A549 (cell line): ENCODE results near the gene FKBP8. TPM values are rescaled to one million over a fixed set of nuclear protein-coding genes. Genes with fewer than 3 reads are reported as not detected.

Experiments
- ATAC-seq, 2 experiments: fragments of 200-7000 bp in 1 of 2; fragments of >200 bp in 1 of 2; cut with Nextera tagmentation in 1 of 2; cut with Tn5 transposase in 1 of 2; 3 replicates each; pipeline versions ENCODE4 v1.8.0 to v1.9.1; 2018 to 2020; ENCODE audit warnings: mild to moderate bottlenecking in 1 of 2, moderate library complexity in 1 of 2
- CTCF ChIA-PET: fragments of 300-600 bp; sonication (Branson Sonifier 250); formaldehyde crosslinking; extraction: SDS; loops from one replicate; lab custom pipeline; 2021; ENCODE audit warnings: antibody characterized with exemption, inconsistent platforms; lab: Yijun Ruan, JAX
- POLR2A ChIA-PET: fragments of 350-600 bp; formaldehyde crosslinking; extraction: SDS; loops from one replicate; lab custom pipeline; 2021; ENCODE audit warnings: antibody characterized with exemption, inconsistent platforms; lab: Yijun Ruan, JAX
- DNase-seq, 2 experiments: peaks; one replicate each; pipeline versions ENCODE4 v3.0.0 to v3.0.0-alpha.2; 2011 to 2016; ENCODE audit warnings: low read depth in 1 of 2, low spot score in 1 of 2
- FAIRE-seq: peaks from 2 replicates; lab custom pipeline; 2011; peaks lifted over from hg19 to GRCh38; lab: Jason Lieb, UNC
- H3K27ac ChIP-seq, 2 experiments: fragments of >200 bp; sonication (Bioruptor Twin); formaldehyde crosslinking; 3 replicates each; pipeline ENCODE4 v1.5.1; 2016 to 2017
- H3K4me1 ChIP-seq: fragments of >200 bp; sonication (Bioruptor Twin); formaldehyde crosslinking; 3 replicates; pipeline ENCODE4 v1.6.1; 2016
- H3K4me2 ChIP-seq: fragments of >200 bp; sonication (Bioruptor Twin); formaldehyde crosslinking; 3 replicates; pipeline ENCODE4 v1.6.1; 2016
- H3K4me3 ChIP-seq: fragments of >200 bp; sonication (Bioruptor Twin); formaldehyde crosslinking; 3 replicates; pipeline ENCODE4 v1.5.1; 2016
- H3K9me3 ChIP-seq: fragments of >200 bp; sonication (Bioruptor Twin); formaldehyde crosslinking; 3 replicates; pipeline ENCODE4 v1.6.1; 2016
- CBX2 ChIP-seq: fragments of 200-600 bp; sonication (generic); IDR thresholded peaks from 2 replicates; pipeline ENCODE4 v1.6.1; 2016; ENCODE audit warnings: low read depth, mild to moderate bottlenecking, borderline replicate concordance
- EHMT2 ChIP-seq: fragments of 200-600 bp; sonication (generic); IDR thresholded peaks from 2 replicates; pipeline ENCODE4 v1.6.1; 2016; ENCODE audit warnings: antibody characterized with exemption, low read depth, mild to moderate bottlenecking, moderate library complexity
- GATA3 ChIP-seq: IDR thresholded peaks from 2 replicates; pipeline ENCODE4 v1.6.1; 2012; ENCODE audit warnings: borderline replicate concordance
- HOXB13 ChIP-seq: fragments of 250-450 bp; sonication (Bioruptor Pico); IDR thresholded peaks from 2 replicates; pipeline ENCODE4 v1.5.0; 2020; ENCODE audit warnings: low read depth, mild to moderate bottlenecking, moderate library complexity
- JUNB ChIP-seq: fragments of >200 bp; sonication (Bioruptor Twin); formaldehyde crosslinking; IDR thresholded peaks from 2 replicates; pipeline ENCODE4 v1.6.1; 2016
- KDM1A ChIP-seq: fragments of 200-600 bp; sonication (generic); IDR thresholded peaks from 2 replicates; pipeline ENCODE4 v1.6.1; 2016; ENCODE audit warnings: low read depth, mild to moderate bottlenecking
- MAZ ChIP-seq: fragments of 150-350 bp; IDR thresholded peaks from 2 replicates; pipeline ENCODE4 v1.6.1; 2014; ENCODE audit warnings: antibody characterized with exemption, low read depth, low read length, borderline replicate concordance
- MYC ChIP-seq: IDR thresholded peaks from 2 replicates; pipeline ENCODE4 v1.6.1; 2012; ENCODE audit warnings: mild to moderate bottlenecking, inconsistent platforms, low read length, improper control_type of control experiment, borderline replicate concordance
- NFE2L2 ChIP-seq: fragments of 150-350 bp; conservative IDR thresholded peaks from 2 replicates; pipeline ENCODE4 v1.6.1; 2014; ENCODE audit warnings: low read length
- POLR2AphosphoS2 ChIP-seq: conservative IDR thresholded peaks from 2 replicates; pipeline ENCODE4 v1.6.1; 2012; ENCODE audit warnings: low read length, improper control_type of control experiment, inconsistent platforms
- RFX5 ChIP-seq: fragments of 450-650 bp; IDR thresholded peaks from 2 replicates; pipeline ENCODE4 v1.7.1; 2014; ENCODE audit warnings: antibody characterized with exemption, mild to moderate bottlenecking, moderate library complexity
- RNF2 ChIP-seq: fragments of 200-600 bp; sonication (generic); IDR thresholded peaks from 2 replicates; pipeline ENCODE4 v1.6.1; 2016; ENCODE audit warnings: low read depth, mild to moderate bottlenecking, antibody characterized with exemption, moderate library complexity, borderline replicate concordance
- SMC3 ChIP-seq: fragments of >200 bp; sonication (Bioruptor Twin); formaldehyde crosslinking; IDR thresholded peaks from 3 replicates; pipeline ENCODE4 v1.6.1; 2018; ENCODE audit warnings: inconsistent platforms
- SREBF2 ChIP-seq: fragments of 450-650 bp; IDR thresholded peaks from 2 replicates; pipeline ENCODE4 v1.6.1; 2014; ENCODE audit warnings: mild to moderate bottlenecking, moderate library complexity
- ZC3H11A ChIP-seq: fragments of 450-650 bp; IDR thresholded peaks from 2 replicates; pipeline ENCODE4 v1.6.1; 2014; ENCODE audit warnings: antibody characterized with exemption, mild to moderate bottlenecking
- WGBS: methylation state at CpG from one replicate; pipeline ENCODE4 v1.1.6; 2017; ENCODE audit errors: missing lambda C conversion rate; 5-methylcytosine and 5-hydroxymethylcytosine counted together
- polyA plus RNA-seq, 4 experiments: library from polyadenylated mRNA; depleted of rRNA in 3 of 4; stranded (reverse); fragments of >200 nt; fragmentation: RNase III in 1 of 4; extraction: RNeasy Plus Mini Kit Qiagen cat#74134 plus additional on column Dnase treatment in 1 of 4; gene quantifications; 2 replicates in 3 of 4; 3 replicates in 1 of 4; pipeline ENCODE4 v1.2.3, GENCODE V29; 2011 to 2017
- TF ChIP-seq, protein P1 (sequence below): fragments of 250-450 bp; sonication (Bioruptor Pico); IDR thresholded peaks from 2 replicates; pipeline ENCODE4 v1.5.0; 2020; ENCODE audit warnings: low read depth, mild to moderate bottlenecking, moderate library complexity
- TF ChIP-seq, protein P2 (sequence below): IDR thresholded peaks from 2 replicates; pipeline ENCODE4 v1.6.1; 2012
- TF ChIP-seq, protein P3 (sequence below): IDR thresholded peaks from 2 replicates; pipeline ENCODE4 v1.6.1; 2012; ENCODE audit warnings: low read depth, borderline replicate concordance

Gene FKBP8
- polyA plus RNA-seq, 2 of the 4 experiments (the other 2 are of a cell fraction), result 56.1 to 123 TPM

DNA sequence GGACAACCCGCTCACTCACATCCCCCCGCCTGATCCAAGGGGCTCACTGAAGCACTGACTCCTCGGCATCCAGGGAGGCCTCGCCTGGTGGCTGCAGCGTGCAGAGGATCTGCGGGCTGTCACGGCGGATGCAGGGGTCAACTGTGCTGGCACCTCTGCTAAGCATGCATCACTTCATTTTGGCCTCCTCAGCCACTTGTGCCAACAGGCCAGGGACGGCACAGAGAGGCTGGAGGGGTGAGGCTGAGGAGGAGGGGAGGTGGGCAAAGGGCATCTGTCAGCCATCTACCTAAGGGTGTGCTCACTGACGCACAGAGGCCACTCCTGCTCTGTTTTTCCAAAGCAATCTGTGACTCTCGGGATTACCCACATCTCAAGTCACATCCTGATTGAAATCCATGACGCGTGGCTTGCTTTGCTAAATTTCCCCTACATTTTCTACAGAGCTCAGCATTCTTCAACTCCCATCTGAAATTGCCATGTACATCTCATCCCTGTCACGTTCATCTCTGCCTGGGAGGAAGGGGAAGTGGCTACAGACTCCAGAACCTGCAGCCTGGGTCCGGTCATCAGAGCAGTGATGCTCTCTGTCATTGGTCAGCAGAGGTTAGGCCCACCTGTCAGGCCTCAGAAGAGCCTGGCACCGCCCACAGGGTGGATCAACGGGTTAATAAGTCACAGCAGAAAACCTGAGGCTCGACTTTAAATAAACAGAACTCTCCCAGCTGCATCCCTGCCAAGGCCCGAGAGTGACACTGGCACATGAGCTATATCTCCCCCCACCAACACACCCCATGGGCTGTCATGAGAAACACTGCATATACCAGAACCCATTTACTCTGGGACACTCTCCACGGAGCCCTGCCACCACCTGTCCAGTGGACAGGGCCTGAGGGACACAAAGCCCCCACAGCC is 39.1 kb downstream of the FKBP8 start:
- CTCF ChIA-PET, result interaction anchor here (1.1 to 4.1 kb wide), 6 partner anchors 16 to 53 kb away, joined by 3 to 25 read pairs (median 7); no protein-coding TSS in a partner anchor
- peak; percentile 36 to 78; a peak in 4 of 6 replicates for ATAC-seq
- TF ChIP-seq HOXB13 (no peak), EHMT2 (no peak), CBX2 (no peak), POLR2AphosphoS2 (no peak), GATA3 (no peak), MAZ (no peak), RNF2 (no peak), MYC (no peak), ZC3H11A (no peak), NFE2L2 (no peak), SMC3 (no peak), JUNB (no peak)
- TF ChIP-seq, protein P1, sequence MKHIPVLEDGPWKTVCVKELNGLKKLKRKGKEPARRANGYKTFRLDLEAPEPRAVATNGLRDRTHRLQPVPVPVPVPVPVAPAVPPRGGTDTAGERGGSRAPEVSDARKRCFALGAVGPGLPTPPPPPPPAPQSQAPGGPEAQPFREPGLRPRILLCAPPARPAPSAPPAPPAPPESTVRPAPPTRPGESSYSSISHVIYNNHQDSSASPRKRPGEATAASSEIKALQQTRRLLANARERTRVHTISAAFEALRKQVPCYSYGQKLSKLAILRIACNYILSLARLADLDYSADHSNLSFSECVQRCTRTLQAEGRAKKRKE, result no peak
- TF ChIP-seq, protein P2, sequence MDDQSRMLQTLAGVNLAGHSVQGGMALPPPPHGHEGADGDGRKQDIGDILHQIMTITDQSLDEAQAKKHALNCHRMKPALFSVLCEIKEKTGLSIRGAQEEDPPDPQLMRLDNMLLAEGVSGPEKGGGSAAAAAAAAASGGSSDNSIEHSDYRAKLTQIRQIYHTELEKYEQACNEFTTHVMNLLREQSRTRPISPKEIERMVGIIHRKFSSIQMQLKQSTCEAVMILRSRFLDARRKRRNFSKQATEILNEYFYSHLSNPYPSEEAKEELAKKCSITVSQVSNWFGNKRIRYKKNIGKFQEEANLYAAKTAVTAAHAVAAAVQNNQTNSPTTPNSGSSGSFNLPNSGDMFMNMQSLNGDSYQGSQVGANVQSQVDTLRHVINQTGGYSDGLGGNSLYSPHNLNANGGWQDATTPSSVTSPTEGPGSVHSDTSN, result no peak
- TF ChIP-seq, protein P3, sequence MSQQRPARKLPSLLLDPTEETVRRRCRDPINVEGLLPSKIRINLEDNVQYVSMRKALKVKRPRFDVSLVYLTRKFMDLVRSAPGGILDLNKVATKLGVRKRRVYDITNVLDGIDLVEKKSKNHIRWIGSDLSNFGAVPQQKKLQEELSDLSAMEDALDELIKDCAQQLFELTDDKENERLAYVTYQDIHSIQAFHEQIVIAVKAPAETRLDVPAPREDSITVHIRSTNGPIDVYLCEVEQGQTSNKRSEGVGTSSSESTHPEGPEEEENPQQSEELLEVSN, result no peak
- TF ChIP-seq, all 56 proteins: peak for 0
- DNase-seq (peak in 1 of 2 experiments; percentile 58), FAIRE-seq (no peak)
- 44% methylated on average over 11 of the region's 20 CpGs for WGBS
- peak overlapping the region in 1 of 2 experiments; percentile 51; a peak in 2 of 6 replicates for H3K27ac ChIP-seq
- H3K4me2 ChIP-seq, result peak overlapping the region; percentile 51
- peaks cover 35% of the 10 kb centered on the region for H3K4me1 ChIP-seq
- POLR2A ChIA-PET, result no interaction called here
- no peak overlapping the region for H3K4me3 ChIP-seq
- H3K9me3 ChIP-seq, result no peaks in the 10 kb centered on the region

DNA sequence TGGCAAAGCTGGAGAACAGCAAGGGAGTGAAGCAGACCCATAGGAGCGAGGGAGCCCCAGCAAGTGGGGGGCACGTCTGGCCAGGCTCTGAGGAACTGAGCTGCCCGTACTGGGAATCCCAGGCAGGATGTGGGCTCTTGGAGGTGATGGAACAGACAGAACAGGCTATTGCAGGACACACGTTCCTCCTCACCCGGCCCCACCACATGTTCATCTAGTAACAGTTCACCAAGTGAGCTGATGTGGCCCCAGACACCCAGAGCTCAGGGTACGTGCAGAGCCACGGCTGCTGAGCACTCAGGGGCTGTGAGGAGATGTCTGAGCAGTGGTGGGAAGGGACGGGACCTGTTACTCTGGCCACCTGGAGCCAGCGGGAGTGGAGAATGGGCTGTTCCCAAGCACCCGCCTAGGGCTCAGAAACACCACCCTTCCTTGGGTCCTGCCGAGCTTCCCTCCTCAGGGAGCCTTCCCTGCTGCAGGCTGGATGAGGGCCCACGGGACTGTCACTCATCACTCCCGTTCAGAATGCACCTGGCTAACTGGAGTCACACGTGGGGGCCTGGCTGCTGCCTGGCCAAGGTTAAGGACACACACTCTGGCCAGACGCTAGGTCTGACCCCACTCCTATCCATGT is 39.9 kb downstream of the FKBP8 start:
- DNase-seq, result no peak
- H3K4me2 ChIP-seq, result no peak overlapping the region
- TF ChIP-seq KDM1A (no peak), SREBF2 (no peak), RFX5 (no peak)
- no peak for FAIRE-seq
- no peak overlapping the region for H3K4me3 ChIP-seq
- WGBS, result 82% methylated on average over 12 of the region's 15 CpGs
- peaks cover 35% of the 10 kb centered on the region for H3K4me1 ChIP-seq
- no peak overlapping the region; a peak in 1 of 6 replicates for H3K27ac ChIP-seq
- H3K9me3 ChIP-seq, result no peaks in the 10 kb centered on the region
- ChIA-PET POLR2A (no interaction called here), CTCF (interaction anchor here (0.9 to 4.1 kb wide), 6 partner anchors 15 to 53 kb away, joined by 3 to 25 read pairs (median 6); no protein-coding TSS in a partner anchor)
- ATAC-seq, result no peak
